Measurements from ENCODE around the gene PIF1. TPM values are rescaled to one million over a fixed set of nuclear protein-coding genes. Genes with fewer than 3 reads are reported as not detected.

The PIF1 gene
- polyA plus RNA-seq, 3 donors = 0.13 to 0.43 TPM; not detected in 1

GRCh38 chr15:64865998-64866520, 40.6 kb upstream of the PIF1 start:
- no peak for DNase-seq
- H3K4me1 ChIP-seq (ENCODE audit: control insufficient read depth in 1 of 2, insufficient read depth in 2 of 2, low read length in 2 of 2) = peaks cover 31 to 56% of the 10 kb centered on the region in 2 donors
- H3K4me3 ChIP-seq (replicated peaks in 1 of 3; ENCODE audit: low read depth in 2 of 3, low read length in 3 of 3) = no peak overlapping the region
- Mint-ChIP-seq H3K27me3 (ENCODE audit: low read depth in 3 of 3) (peaks cover 0 to under 1% (median 0%) of the 10 kb centered on the region in 3 donors), H3K4me3 (no peak overlapping the region), H3K36me3 (peaks cover 72 to 82% of the 10 kb centered on the region in 2 donors), H3K27ac (peak overlapping the region in 5 of 7 donors; percentile 67 to 78 (median 70)), H3K9me3 (peaks cover 0 to 3% (median 0%) of the 10 kb centered on the region in 7 donors), H3K4me1 (peaks cover 56% of the 10 kb centered on the region)
- TF ChIP-seq CTCF (IDR thresholded peaks at IDR 0.05) = no peak
- H2AFZ ChIP-seq (ENCODE audit: insufficient read depth, low read depth, low read length, poor library complexity, severe bottlenecking) = no peak overlapping the region
- H3K9ac ChIP-seq (ENCODE audit: insufficient read depth, low read length, poor library complexity, severe bottlenecking) = no peak overlapping the region
- WGBS (ENCODE audit: insufficient coverage) = 82% methylated on average over 4 of the region's 6 CpGs
- intact Hi-C loops (cut with micrococcal nuclease) = loop anchor here in 1 of 2 donors (5.0 kb wide), 1 partner anchor 41 kb away; no protein-coding TSS in a partner anchor
- no peaks in the 10 kb centered on the region for H3K27me3 ChIP-seq (ENCODE audit: control insufficient read depth in 2 of 2, insufficient read depth in 2 of 2, low read length in 2 of 2)
- no peak overlapping the region for H3K4me2 ChIP-seq (replicated peaks; ENCODE audit: extremely low read depth, low read length, poor library complexity, severe bottlenecking)
- H4K20me1 ChIP-seq (ENCODE audit: insufficient read depth, low read length) = peaks cover 94% of the 10 kb centered on the region
- H3K9me3 ChIP-seq (replicated peaks in 1 of 2; ENCODE audit: control insufficient read depth in 1 of 2, insufficient read depth in 1 of 2, low read length in 2 of 2) = no peaks in the 10 kb centered on the region
- peaks cover 64% of the 10 kb centered on the region for H3K79me2 ChIP-seq (ENCODE audit: insufficient read depth, low read length)
- H3K36me3 ChIP-seq (replicated peaks in 1 of 2; ENCODE audit: control insufficient read depth in 1 of 2, insufficient read depth in 2 of 2, low read length in 2 of 2) = peaks cover 62 to 76% of the 10 kb centered on the region in 2 donors
- peak overlapping the region; percentile 23 to 62 for H3K27ac ChIP-seq (ENCODE audit: low read depth in 1 of 2, low read length in 2 of 2)

GRCh38 chr15:64865126-64865997, 39.9 kb upstream of the PIF1 start:
- peaks cover 78 to 89% of the 10 kb centered on the region in 2 donors for H3K36me3 Mint-ChIP-seq
- Histone ChIP-seq H3K27ac (ENCODE audit: low read depth in 1 of 2, low read length in 2 of 2) (peak overlapping the region in 1 of 2 donors; percentile 62), H3K4me2 (replicated peaks; ENCODE audit: extremely low read depth, low read length, poor library complexity, severe bottlenecking) (no peak overlapping the region), H3K9me3 (replicated peaks in 1 of 2; ENCODE audit: control insufficient read depth in 1 of 2, insufficient read depth in 1 of 2, low read length in 2 of 2) (no peaks in the 10 kb centered on the region), H4K20me1 (ENCODE audit: insufficient read depth, low read length) (peaks cover 98% of the 10 kb centered on the region), H3K36me3 (replicated peaks in 1 of 2; ENCODE audit: control insufficient read depth in 1 of 2, insufficient read depth in 2 of 2, low read length in 2 of 2) (peaks cover 69 to 83% of the 10 kb centered on the region in 2 donors), H3K4me1 (ENCODE audit: control insufficient read depth in 1 of 2, insufficient read depth in 2 of 2, low read length in 2 of 2) (peaks cover 24 to 56% of the 10 kb centered on the region in 2 donors), H3K9ac (ENCODE audit: insufficient read depth, low read length, poor library complexity, severe bottlenecking) (no peak overlapping the region), H3K27me3 (ENCODE audit: control insufficient read depth in 2 of 2, insufficient read depth in 2 of 2, low read length in 2 of 2) (no peaks in the 10 kb centered on the region), H2AFZ (ENCODE audit: insufficient read depth, low read depth, low read length, poor library complexity, severe bottlenecking) (no peak overlapping the region), H3K79me2 (ENCODE audit: insufficient read depth, low read length) (peaks cover 71% of the 10 kb centered on the region), H3K4me3 (replicated peaks in 1 of 3; ENCODE audit: low read depth in 2 of 3, low read length in 3 of 3) (no peak overlapping the region)
- H3K27me3 Mint-ChIP-seq (ENCODE audit: low read depth in 3 of 3) = peaks cover 0 to 1% (median 0%) of the 10 kb centered on the region in 3 donors
- H3K9me3 Mint-ChIP-seq = peaks cover 0 to 3% (median 0%) of the 10 kb centered on the region in 7 donors
- H3K27ac Mint-ChIP-seq = peak overlapping the region in 2 of 7 donors; percentile 63 to 67
- 95% methylated on average over 10 of the region's 12 CpGs for WGBS (ENCODE audit: insufficient coverage)
- no peak for TF ChIP-seq CTCF (IDR thresholded peaks at IDR 0.05)
- peaks cover 52% of the 10 kb centered on the region for H3K4me1 Mint-ChIP-seq
- no peak overlapping the region for H3K4me3 Mint-ChIP-seq
- DNase-seq = no peak
- intact Hi-C loops (cut with micrococcal nuclease) = loop anchor here in 1 of 2 donors (5.0 kb wide), 1 partner anchor 42 kb away; no protein-coding TSS in a partner anchor

Measured in CD14-positive monocyte (primary cell).